AG04449 (cell line): ENCODE results near the gene LRRC53.

ENCODE experiments used
- CTCF ChIA-PET: fragments of 350-600 bp; formaldehyde crosslinking; extraction: SDS; loops from one replicate; lab custom pipeline; 2021; ENCODE audit warnings: antibody characterized with exemption; lab: Yijun Ruan, JAX
- POLR2A ChIA-PET: fragments of 400-600, 350-600 bp; formaldehyde crosslinking; extraction: SDS; loops from one replicate; lab custom pipeline; 2020; ENCODE audit warnings: antibody characterized with exemption, inconsistent platforms; lab: Yijun Ruan, JAX
- DNase-seq: peaks from one replicate; pipeline ENCODE4 v3.0.0-alpha.2; 2010; ENCODE audit warnings: low read depth, low spot score
- H3K4me3 ChIP-seq: 2 replicates; pipeline ENCODE4 v1.5.1; 2011; ENCODE audit warnings: low read depth, mild to moderate bottlenecking, control low read depth, low read length
- CTCF ChIP-seq: IDR thresholded peaks from one replicate; pipeline ENCODE4 v1.5.1; 2011; ENCODE audit warnings: mild to moderate bottlenecking, moderate library complexity, low read length, control low read depth, inconsistent platforms; ENCODE audit not compliant: insufficient read depth; ENCODE audit errors: missing control alignments

LRRC53 gene

GRCh38 chr1:74530892-74531291 lies 18.5 kb upstream of the LRRC53 start:
- TF ChIP-seq CTCF, result no peak
- POLR2A ChIA-PET, result no interaction called here
- no peak for DNase-seq
- CTCF ChIA-PET, result no interaction called here
- H3K4me3 ChIP-seq, result no peak overlapping the region

GRCh38 chr1:74528123-74528522 lies 15.7 kb upstream of the LRRC53 start:
- POLR2A ChIA-PET, result no interaction called here
- no peak for TF ChIP-seq CTCF
- CTCF ChIA-PET, result interaction anchor here (0.8 kb wide), 1 partner anchor 24 kb away, joined by 3 read pairs; no protein-coding TSS in a partner anchor

GRCh38 chr1:74526708-74527107 lies 14.3 kb upstream of the LRRC53 start:
- TF ChIP-seq CTCF, result no peak
- ChIA-PET POLR2A (no interaction called here), CTCF (no interaction called here)
- H3K4me3 ChIP-seq, result no peak overlapping the region
- DNase-seq, result no peak

More at GRCh38 chr1:74528123-74528522, 15.7 kb upstream of the LRRC53 start:
- H3K4me3 ChIP-seq, result no peak overlapping the region
- DNase-seq, result no peak

- POLR2A ChIA-PET, result no interaction called here
- TF ChIP-seq CTCF, result no peak
- CTCF ChIA-PET, result no interaction called here
- H3K4me3 ChIP-seq, result no peak overlapping the region
- no peak for DNase-seq
Measured at GRCh38 chr1:74523873-74524480, 11.6 kb upstream of the LRRC53 start.

GRCh38 chr1:74522148-74522547 lies 9.7 kb upstream of the LRRC53 start:
- no peak overlapping the region for H3K4me3 ChIP-seq
- no peak for TF ChIP-seq CTCF
- CTCF ChIA-PET, result no interaction called here
- no peak for DNase-seq
- POLR2A ChIA-PET, result no interaction called here

GRCh38 chr1:74517599-74518051 lies 5.2 kb upstream of the LRRC53 start:
- ChIA-PET POLR2A (no interaction called here), CTCF (no interaction called here)
- no peak for TF ChIP-seq CTCF
- H3K4me3 ChIP-seq, result no peak overlapping the region
- DNase-seq, result no peak
